NCI-H2196 (cell line): ENCODE results near the gene VANGL2.

ENCODE experiments used
- DNase-seq: peaks from one replicate; lab custom pipeline; 2025; ENCODE audit not compliant: unreplicated experiment; lab: John Stamatoyannopoulos, UW

VANGL2 gene

GRCh38 chr1:160425847-160426246 lies 25.5 kb downstream of the VANGL2 start:
- no peak for DNase-seq

GRCh38 chr1:160427625-160428024 lies 27.3 kb downstream of the VANGL2 start:
- no peak for DNase-seq

- DNase-seq = no peak
Measured at GRCh38 chr1:160428053-160428452, 27.7 kb downstream of the VANGL2 start.

GRCh38 chr1:160428655-160429054 lies 28.3 kb downstream of the VANGL2 start:
- no peak for DNase-seq

GRCh38 chr1:160429125-160429561 lies 28.8 kb downstream of the VANGL2 start:
- no peak for DNase-seq

GRCh38 chr1:160429702-160430535 lies 29.6 kb downstream of the VANGL2 start:
- no peak for DNase-seq

GRCh38 chr1:160431006-160431405 lies 30.6 kb downstream of the VANGL2 start:
- no peak for DNase-seq

- no peak for DNase-seq
Measured at GRCh38 chr1:160431571-160431970, 31.2 kb downstream of the VANGL2 start.

- DNase-seq = no peak
Measured at GRCh38 chr1:160432371-160432786, 32.0 kb downstream of the VANGL2 start.

GRCh38 chr1:160436966-160437365 lies 36.6 kb downstream of the VANGL2 start:
- DNase-seq = no peak

GRCh38 chr1:160437432-160438316 lies 37.3 kb downstream of the VANGL2 start:
- no peak for DNase-seq

GRCh38 chr1:160438317-160438918 lies 38.1 kb downstream of the VANGL2 start:
- DNase-seq = no peak

GRCh38 chr1:160438935-160439334 lies 38.6 kb downstream of the VANGL2 start:
- DNase-seq = no peak

GRCh38 chr1:160439718-160440117 lies 39.4 kb downstream of the VANGL2 start:
- no peak for DNase-seq

GRCh38 chr1:160446945-160447600 lies 46.7 kb downstream of the VANGL2 start:
- no peak for DNase-seq

- DNase-seq = no peak
Measured at GRCh38 chr1:160449494-160449893, 49.1 kb downstream of the VANGL2 start.

GRCh38 chr1:160451119-160451858 lies 50.9 kb downstream of the VANGL2 start:
- DNase-seq = no peak

- DNase-seq = no peak
Measured at GRCh38 chr1:160451859-160452232, 51.5 kb downstream of the VANGL2 start.

GRCh38 chr1:160453443-160453842 lies 53.1 kb downstream of the VANGL2 start:
- DNase-seq = no peak

- no peak for DNase-seq
Measured at GRCh38 chr1:160454371-160455152, 54.2 kb downstream of the VANGL2 start.
